Neural crest cell (in vitro differentiated cells): Measurements from ENCODE around the gene POU4F1. TPM values are rescaled to one million over a fixed set of nuclear protein-coding genes. Genes with fewer than 3 reads are reported as not detected.

Experiments
- DNase-seq: peaks from one replicate; pipeline ENCODE4 v3.0.0; 2021; ENCODE audit warnings: low read depth, mixed read lengths, low spot score
- H3K27ac Mint-ChIP-seq: one replicate; pipeline ENCODE4 v1.8.0; 2021; ENCODE audit warnings: mild to moderate bottlenecking, mixed read lengths; ENCODE audit not compliant: unreplicated experiment
- H3K27me3 Mint-ChIP-seq: 2 replicates; pipeline ENCODE4 v1.8.0; 2021; ENCODE audit warnings: low read depth, mild to moderate bottlenecking, mixed read lengths
- H3K36me3 Mint-ChIP-seq: 2 replicates; pipeline ENCODE4 v1.8.0; 2021; ENCODE audit warnings: low read depth, mild to moderate bottlenecking, mixed read lengths
- H3K4me1 Mint-ChIP-seq: 2 replicates; pipeline ENCODE4 v1.8.0; 2021; ENCODE audit warnings: mixed read lengths
- H3K4me3 Mint-ChIP-seq: one replicate; pipeline ENCODE4 v1.8.0; 2021; ENCODE audit warnings: mild to moderate bottlenecking, mixed read lengths
- H3K9me3 Mint-ChIP-seq: 2 replicates; pipeline ENCODE4 v1.8.0; 2021; ENCODE audit warnings: mixed read lengths
- CTCF ChIP-seq: fragments of 200-600 bp; sonication (generic); conservative IDR thresholded peaks from 2 replicates; pipeline ENCODE4 v1.5.0; 2021; ENCODE audit warnings: antibody characterized with exemption, mild to moderate bottlenecking
- total RNA-seq: library from RNA; stranded (reverse); gene quantifications from 2 replicates; pipeline ENCODE4 v1.2.1, GENCODE V29; 2021

The POU4F1 gene
- total RNA-seq, 1 donor from 2014 or later: 0.19 TPM

GRCh38 chr13:78562237-78562889 is 41.0 kb downstream of the POU4F1 start:
- no peaks in the 10 kb centered on the region for H3K9me3 Mint-ChIP-seq
- no peak for DNase-seq
- H3K4me1 Mint-ChIP-seq: no peaks in the 10 kb centered on the region
- no peak overlapping the region for H3K4me3 Mint-ChIP-seq
- H3K27me3 Mint-ChIP-seq: peaks cover 37% of the 10 kb centered on the region
- TF ChIP-seq CTCF: no peak
- no peaks in the 10 kb centered on the region for H3K36me3 Mint-ChIP-seq
- no peak overlapping the region for H3K27ac Mint-ChIP-seq

Other genes starting within 250 kb of the POU4F1 start
- gene OBI1, start 55.6 kb upstream of the POU4F1 start, total RNA-seq: 26.1 and 28.4 TPM in 2 replicates